Endothelial cell of umbilical vein (primary cell): ENCODE data around the gene KCNJ4. TPM values are rescaled to one million over a fixed set of nuclear protein-coding genes. Genes with fewer than 3 reads are reported as not detected.

Experiments
- BruUV-seq: library from RNA; stranded (reverse); fragments of 400-500 nt; replicated peaks from 2 replicates; lab custom pipeline; 2021; lab: Mats Ljungman, UMichigan
- CTCF ChIA-PET: fragments of 300-600, 350-600 bp; sonication (Branson Sonifier 250); formaldehyde crosslinking; loops from one replicate; lab custom pipeline; 2021; ENCODE audit warnings: antibody characterized with exemption, inconsistent platforms; lab: Charles Lee
- POLR2A ChIA-PET: fragments of 300-600, 350-600 bp; sonication (Branson Sonifier 250); formaldehyde crosslinking; loops from one replicate; lab custom pipeline; 2021; ENCODE audit warnings: antibody characterized with exemption, inconsistent platforms; lab: Charles Lee
- DNase-seq: peaks from one replicate; pipeline ENCODE4 v3.0.0-alpha.2; 2011; ENCODE audit warnings: low read depth, low spot score
- FAIRE-seq: peaks from 2 replicates; lab custom pipeline; 2011; peaks lifted over from hg19 to GRCh38; lab: Jason Lieb, UNC
- H2AFZ ChIP-seq: 2 replicates; pipeline ENCODE4 v1.6.0; 2012; ENCODE audit warnings: low read depth, low read length, control low read depth, inconsistent platforms
- H3K27ac ChIP-seq: 2 replicates; pipeline ENCODE4 v1.5.1; 2011; ENCODE audit warnings: low read depth, mild to moderate bottlenecking, control low read depth, low read length, moderate library complexity; ENCODE audit not compliant: insufficient read depth
- H3K27me3 ChIP-seq, 2 experiments: 2 replicates each; pipeline versions ENCODE4 v1.6.0 to v1.6.1; 2011; ENCODE audit warnings: low read length in 2 of 2, mixed read lengths in 1 of 2; ENCODE audit not compliant: control insufficient read depth in 2 of 2, insufficient read depth in 2 of 2
- H3K36me3 ChIP-seq, 2 experiments: 2 replicates in 1 of 2; 3 replicates in 1 of 2; pipeline ENCODE4 v1.5.1; 2011; ENCODE audit warnings: low read length in 2 of 2, mild to moderate bottlenecking in 1 of 2, moderate library complexity in 1 of 2; ENCODE audit not compliant: control insufficient read depth in 2 of 2, insufficient read depth in 2 of 2; ENCODE audit errors: extremely low read depth in 1 of 2
- H3K4me1 ChIP-seq: 3 replicates; pipeline ENCODE4 v1.5.1; 2011; ENCODE audit warnings: mild to moderate bottlenecking, low read length; ENCODE audit not compliant: control insufficient read depth, insufficient read depth; ENCODE audit errors: extremely low read depth
- H3K4me2 ChIP-seq: 2 replicates; pipeline ENCODE4 v1.6.1; 2011; ENCODE audit warnings: low read length, control low read depth, mixed read lengths; ENCODE audit not compliant: insufficient read depth
- H3K4me3 ChIP-seq, 3 experiments: fragments of 200-600 bp in 1 of 3; sonication (generic), shearing (Covaris generic) in 1 of 3; replicated peaks in 1 of 3; 2 replicates each; pipeline ENCODE4 v1.5.1; 2011 to 2016; ENCODE audit warnings: control low read depth in 3 of 3, low read length in 3 of 3, mild to moderate bottlenecking in 2 of 3, inconsistent platforms in 1 of 3, low read depth in 1 of 3, moderate library complexity in 1 of 3; ENCODE audit not compliant: insufficient read depth in 1 of 3
- H3K79me2 ChIP-seq: 2 replicates; pipeline ENCODE4 v1.6.0; 2012; ENCODE audit warnings: low read length, inconsistent platforms; ENCODE audit not compliant: control insufficient read depth, insufficient read depth
- H3K9ac ChIP-seq: replicated peaks from 2 replicates; pipeline ENCODE3; 2011; ENCODE audit warnings: low read length, control low read depth; ENCODE audit not compliant: insufficient read depth; ENCODE audit errors: extremely low read depth
- H3K9me1 ChIP-seq: replicated peaks from 3 replicates; pipeline ENCODE4 v1.6.0; 2011; ENCODE audit warnings: mild to moderate bottlenecking, low read length; ENCODE audit not compliant: control insufficient read depth, insufficient read depth; ENCODE audit errors: extremely low read depth
- H3K9me3 ChIP-seq: replicated peaks from 2 replicates; pipeline ENCODE4 v1.5.1; 2012; ENCODE audit warnings: low read length, inconsistent platforms; ENCODE audit not compliant: control insufficient read depth, insufficient read depth
- H4K20me1 ChIP-seq: replicated peaks from 2 replicates; pipeline ENCODE3; 2011; ENCODE audit warnings: mild to moderate bottlenecking, low read length; ENCODE audit not compliant: control insufficient read depth, insufficient read depth; ENCODE audit errors: extremely low read depth
- EZH2 ChIP-seq: IDR thresholded peaks from 2 replicates; pipeline ENCODE4 v1.6.1; 2012; ENCODE audit warnings: borderline replicate concordance, low read depth, mild to moderate bottlenecking, moderate library complexity, low read length, inconsistent platforms; ENCODE audit not compliant: severe bottlenecking
- FOS ChIP-seq: IDR thresholded peaks from 2 replicates; pipeline ENCODE4 v1.6.1; 2011; ENCODE audit warnings: mild to moderate bottlenecking, low read length, moderate library complexity, borderline replicate concordance; ENCODE audit not compliant: insufficient read depth
- GATA2 ChIP-seq: IDR thresholded peaks from 2 replicates; pipeline ENCODE4 v1.7.0; 2011; ENCODE audit warnings: low read depth, mild to moderate bottlenecking, moderate library complexity, mixed read lengths, low read length; ENCODE audit not compliant: insufficient read length, insufficient read depth
- JUN ChIP-seq: IDR thresholded peaks from 2 replicates; pipeline ENCODE4 v1.6.1; 2011; ENCODE audit warnings: borderline replicate concordance, low read depth; ENCODE audit not compliant: insufficient read length, insufficient read depth
- MYC ChIP-seq: IDR thresholded peaks from one replicate; pipeline ENCODE4 v1.6.1; 2011; ENCODE audit warnings: mild to moderate bottlenecking, low read depth, low read length
- POLR2A ChIP-seq: IDR thresholded peaks from 2 replicates; pipeline ENCODE4 v1.6.1; 2012; ENCODE audit warnings: low read depth, mild to moderate bottlenecking, control low read depth, low read length
- dilution Hi-C: fragments of 300-500 bp; cut with MboI; formaldehyde crosslinking; loops from one replicate; pipeline ENCODE4 v1.15.0; 2019; ENCODE audit warnings: low sequenced_read_pairs; ENCODE audit not compliant: extremely low pct_ligation_motif_present
- intact Hi-C: fragments of 100-400 bp; cut with micrococcal nuclease; formaldehyde crosslinking; loops from one replicate; pipeline ENCODE4 v1.10.0; 2022
- polyA plus RNA-seq, 4 experiments: library from polyadenylated mRNA; depleted of rRNA in 3 of 4; stranded (reverse) in 3 of 4; unstranded in 1 of 4; fragments of >200 nt; gene quantifications; 2 replicates each; pipeline versions ENCODE4 v1.2.1 to v1.2.3, GENCODE V29; 2011 to 2012; ENCODE audit warnings: missing spikeins in 1 of 4
- total RNA-seq: library from RNA; stranded (reverse); gene quantifications from 2 replicates; pipeline ENCODE4 v1.2.3, GENCODE V29; 2021
- TF ChIP-seq, protein P1 (sequence below), 2 donors: IDR thresholded peaks; 1 replicate in 1 of 2; 2 replicates in 1 of 2; pipeline ENCODE4 v1.5.1; 2011; ENCODE audit warnings: low read length in 2 of 2, mild to moderate bottlenecking in 2 of 2, moderate library complexity in 2 of 2, control low read depth in 1 of 2, inconsistent platforms in 1 of 2, low read depth in 1 of 2; ENCODE audit not compliant: insufficient read depth in 1 of 2; ENCODE audit errors: extremely low read depth in 1 of 2

KCNJ4 gene
- total and polyA plus RNA-seq, 2 donors (not counting 3 experiments of a cell fraction or from before 2014, with no cell fraction given), result not detected

DNA sequence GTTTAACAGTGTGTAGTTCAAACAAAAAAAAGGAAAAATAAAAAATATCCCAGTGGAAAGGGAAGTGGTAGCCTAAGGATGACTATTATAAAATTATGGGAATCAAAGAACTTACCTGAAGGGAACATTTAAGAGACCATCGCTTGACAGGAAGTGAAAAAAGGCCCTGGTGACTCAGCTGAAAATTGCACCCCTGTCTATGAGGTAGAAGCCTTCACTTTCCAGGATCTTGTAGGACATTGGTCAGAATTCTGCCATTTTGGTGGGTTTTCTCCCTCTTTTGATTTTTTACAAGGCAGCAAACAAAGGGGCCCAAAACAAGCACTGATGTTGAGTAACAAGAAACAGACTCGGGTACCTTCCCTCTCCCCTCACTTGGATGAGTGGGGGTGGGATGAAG lies 35.5 kb upstream of the KCNJ4 start:
- no peak overlapping the region for H3K4me3 ChIP-seq
- no peaks in the 10 kb centered on the region for H3K9me3 ChIP-seq
- H2AFZ ChIP-seq, result no peak overlapping the region
- ChIA-PET POLR2A (interaction anchor here (1.0 kb wide), 1 partner anchor 12 kb away, joined by 5 read pairs; no protein-coding TSS in a partner anchor), CTCF (interaction anchor here (1.8 kb wide), 1 partner anchor 12 kb away, joined by 8 read pairs; no protein-coding TSS in a partner anchor)
- H3K27ac ChIP-seq, result no peak overlapping the region
- peaks cover 53 to 80% of the 10 kb centered on the region in 2 experiments for H3K36me3 ChIP-seq
- peaks cover 6% of the 10 kb centered on the region for H3K4me1 ChIP-seq
- no peaks in the 10 kb centered on the region for H3K9me1 ChIP-seq
- H4K20me1 ChIP-seq, result peaks cover 10% of the 10 kb centered on the region
- no peak for FAIRE-seq
- no TSS peak for BruUV-seq
- dilution Hi-C loops, result no loop called here
- intact Hi-C loops, result no loop called here
- H3K9ac ChIP-seq, result no peak overlapping the region
- TF ChIP-seq GATA2, result no peak
- TF ChIP-seq JUN, result no peak
- no peak for TF ChIP-seq FOS
- peak; percentile 28 for TF ChIP-seq POLR2A
- TF ChIP-seq, protein P1, sequence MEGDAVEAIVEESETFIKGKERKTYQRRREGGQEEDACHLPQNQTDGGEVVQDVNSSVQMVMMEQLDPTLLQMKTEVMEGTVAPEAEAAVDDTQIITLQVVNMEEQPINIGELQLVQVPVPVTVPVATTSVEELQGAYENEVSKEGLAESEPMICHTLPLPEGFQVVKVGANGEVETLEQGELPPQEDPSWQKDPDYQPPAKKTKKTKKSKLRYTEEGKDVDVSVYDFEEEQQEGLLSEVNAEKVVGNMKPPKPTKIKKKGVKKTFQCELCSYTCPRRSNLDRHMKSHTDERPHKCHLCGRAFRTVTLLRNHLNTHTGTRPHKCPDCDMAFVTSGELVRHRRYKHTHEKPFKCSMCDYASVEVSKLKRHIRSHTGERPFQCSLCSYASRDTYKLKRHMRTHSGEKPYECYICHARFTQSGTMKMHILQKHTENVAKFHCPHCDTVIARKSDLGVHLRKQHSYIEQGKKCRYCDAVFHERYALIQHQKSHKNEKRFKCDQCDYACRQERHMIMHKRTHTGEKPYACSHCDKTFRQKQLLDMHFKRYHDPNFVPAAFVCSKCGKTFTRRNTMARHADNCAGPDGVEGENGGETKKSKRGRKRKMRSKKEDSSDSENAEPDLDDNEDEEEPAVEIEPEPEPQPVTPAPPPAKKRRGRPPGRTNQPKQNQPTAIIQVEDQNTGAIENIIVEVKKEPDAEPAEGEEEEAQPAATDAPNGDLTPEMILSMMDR (IDR thresholded peaks at IDR 0.05; ENCODE audit: extremely low read depth in 1 of 2, insufficient read depth in 1 of 2, low read depth in 1 of 2, low read length in 2 of 2), result no peak
- no peak for TF ChIP-seq MYC
- no peak for TF ChIP-seq EZH2
- H3K27me3 ChIP-seq, result no peaks in the 10 kb centered on the region
- no peak for DNase-seq
- no peak overlapping the region for H3K4me2 ChIP-seq
- H3K79me2 ChIP-seq, result peaks cover 51% of the 10 kb centered on the region
